ENCODE results near the gene PRM1. TPM values are rescaled to one million over a fixed set of nuclear protein-coding genes. Genes with fewer than 3 reads are reported as not detected.

The PRM1 gene
- total and polyA plus RNA-seq, 2 of the 13 experiments (the other 11 are each of a cell fraction or from before 2014, with no cell fraction given) = not detected

DNA sequence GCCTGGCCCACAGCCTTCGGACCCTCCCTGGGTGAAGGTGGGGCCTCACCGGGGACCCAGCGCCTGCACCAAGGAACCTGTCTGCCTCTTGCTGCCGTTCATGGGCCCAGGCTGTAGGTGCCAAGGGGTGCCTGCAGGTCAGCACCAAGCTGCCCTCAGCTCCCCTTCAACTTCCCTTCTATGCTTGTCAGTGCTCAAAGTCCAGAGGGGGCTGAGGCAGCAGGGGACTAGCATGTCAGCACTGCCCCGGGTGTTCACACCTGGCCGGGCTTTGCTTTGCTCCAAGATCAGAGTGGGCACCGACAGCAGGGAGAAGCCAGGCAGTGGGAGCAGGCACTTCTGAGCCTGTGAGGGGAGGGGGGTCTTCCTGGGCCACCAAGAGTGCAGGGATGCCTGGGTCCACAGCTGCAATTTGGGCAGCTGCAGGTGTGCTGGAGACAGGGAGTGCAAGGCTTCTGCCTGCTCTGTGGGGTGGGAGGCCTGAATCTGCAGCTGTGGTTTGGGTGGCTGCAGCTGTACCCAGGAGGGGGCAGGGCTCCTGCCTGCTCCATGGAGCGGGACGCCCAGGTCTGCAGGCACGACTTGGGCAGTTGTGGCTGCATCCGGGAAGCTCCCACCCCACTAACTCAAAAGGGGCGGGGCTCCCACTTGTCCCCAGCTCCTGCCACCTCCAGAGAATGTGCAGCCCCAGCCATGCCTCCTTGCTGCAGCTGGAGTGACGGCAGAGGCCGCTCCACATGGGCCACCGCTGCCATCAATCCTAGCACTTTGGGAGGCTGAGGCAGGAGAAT, 27.6 kb upstream of the PRM1 start (continued):
- TF ChIP-seq, protein P1, sequence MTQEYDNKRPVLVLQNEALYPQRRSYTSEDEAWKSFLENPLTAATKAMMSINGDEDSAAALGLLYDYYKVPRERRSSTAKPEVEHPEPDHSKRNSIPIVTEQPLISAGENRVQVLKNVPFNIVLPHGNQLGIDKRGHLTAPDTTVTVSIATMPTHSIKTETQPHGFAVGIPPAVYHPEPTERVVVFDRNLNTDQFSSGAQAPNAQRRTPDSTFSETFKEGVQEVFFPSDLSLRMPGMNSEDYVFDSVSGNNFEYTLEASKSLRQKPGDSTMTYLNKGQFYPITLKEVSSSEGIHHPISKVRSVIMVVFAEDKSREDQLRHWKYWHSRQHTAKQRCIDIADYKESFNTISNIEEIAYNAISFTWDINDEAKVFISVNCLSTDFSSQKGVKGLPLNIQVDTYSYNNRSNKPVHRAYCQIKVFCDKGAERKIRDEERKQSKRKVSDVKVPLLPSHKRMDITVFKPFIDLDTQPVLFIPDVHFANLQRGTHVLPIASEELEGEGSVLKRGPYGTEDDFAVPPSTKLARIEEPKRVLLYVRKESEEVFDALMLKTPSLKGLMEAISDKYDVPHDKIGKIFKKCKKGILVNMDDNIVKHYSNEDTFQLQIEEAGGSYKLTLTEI (CRISPR knock-in tag; conservative IDR thresholded peaks at IDR 0.05) = no peak
- TF ChIP-seq, protein P2, sequence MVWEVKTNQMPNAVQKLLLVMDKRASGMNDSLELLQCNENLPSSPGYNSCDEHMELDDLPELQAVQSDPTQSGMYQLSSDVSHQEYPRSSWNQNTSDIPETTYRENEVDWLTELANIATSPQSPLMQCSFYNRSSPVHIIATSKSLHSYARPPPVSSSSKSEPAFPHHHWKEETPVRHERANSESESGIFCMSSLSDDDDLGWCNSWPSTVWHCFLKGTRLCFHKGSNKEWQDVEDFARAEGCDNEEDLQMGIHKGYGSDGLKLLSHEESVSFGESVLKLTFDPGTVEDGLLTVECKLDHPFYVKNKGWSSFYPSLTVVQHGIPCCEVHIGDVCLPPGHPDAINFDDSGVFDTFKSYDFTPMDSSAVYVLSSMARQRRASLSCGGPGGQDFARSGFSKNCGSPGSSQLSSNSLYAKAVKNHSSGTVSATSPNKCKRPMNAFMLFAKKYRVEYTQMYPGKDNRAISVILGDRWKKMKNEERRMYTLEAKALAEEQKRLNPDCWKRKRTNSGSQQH (CRISPR knock-in tag; IDR thresholded peaks at IDR 0.05; ENCODE audit: low read depth) = no peak
- TF ChIP-seq NFKBIZ (CRISPR knock-in tag; IDR thresholded peaks at IDR 0.05) (0 out of 2 replicates have a peak, but pooled peaks have one; percentile 28), ZNF292 (CRISPR knock-in tag; IDR thresholded peaks at IDR 0.05; ENCODE audit: borderline replicate concordance, low read depth) (peak; percentile 94), RFXAP (CRISPR knock-in tag; IDR thresholded peaks at IDR 0.05; ENCODE audit: borderline replicate concordance) (no peak), CBX1 (IDR thresholded peaks at IDR 0.05; ENCODE audit: low read depth) (peak; percentile 91), KLF13 (CRISPR knock-in tag; IDR thresholded peaks at IDR 0.05) (peak; percentile 13; the same call in 1 of the 2 replicates), SYNCRIP (IDR thresholded peaks at IDR 0.05; ENCODE audit: insufficient read depth, low read depth, low read length) (no peak), FOXA1 (IDR thresholded peaks at IDR 0.05) (no peak), FOXA1 (CRISPR knock-in tag; IDR thresholded peaks at IDR 0.05) (0 out of 2 replicates have a peak, but pooled peaks have one; percentile 33), ZNF552 (CRISPR knock-in tag; IDR thresholded peaks at IDR 0.05; ENCODE audit: borderline replicate concordance) (peak; percentile 62; the same call in 1 of the 2 replicates), ZNF720 (CRISPR knock-in tag; IDR thresholded peaks at IDR 0.05) (no peak), KDM6A (CRISPR knock-in tag; IDR thresholded peaks at IDR 0.05; ENCODE audit: low read depth) (peak; percentile 63), SIX4 (CRISPR knock-in tag; IDR thresholded peaks at IDR 0.05) (peak; percentile 47; the same call in 1 of the 2 replicates), ZNF510 (CRISPR knock-in tag; IDR thresholded peaks at IDR 0.05; ENCODE audit: low read depth) (no peak)
- TF ChIP-seq, protein P3, sequence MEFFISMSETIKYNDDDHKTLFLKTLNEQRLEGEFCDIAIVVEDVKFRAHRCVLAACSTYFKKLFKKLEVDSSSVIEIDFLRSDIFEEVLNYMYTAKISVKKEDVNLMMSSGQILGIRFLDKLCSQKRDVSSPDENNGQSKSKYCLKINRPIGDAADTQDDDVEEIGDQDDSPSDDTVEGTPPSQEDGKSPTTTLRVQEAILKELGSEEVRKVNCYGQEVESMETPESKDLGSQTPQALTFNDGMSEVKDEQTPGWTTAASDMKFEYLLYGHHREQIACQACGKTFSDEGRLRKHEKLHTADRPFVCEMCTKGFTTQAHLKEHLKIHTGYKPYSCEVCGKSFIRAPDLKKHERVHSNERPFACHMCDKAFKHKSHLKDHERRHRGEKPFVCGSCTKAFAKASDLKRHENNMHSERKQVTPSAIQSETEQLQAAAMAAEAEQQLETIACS (CRISPR knock-in tag; IDR thresholded peaks at IDR 0.05) = no peak
- TF ChIP-seq, protein P4, sequence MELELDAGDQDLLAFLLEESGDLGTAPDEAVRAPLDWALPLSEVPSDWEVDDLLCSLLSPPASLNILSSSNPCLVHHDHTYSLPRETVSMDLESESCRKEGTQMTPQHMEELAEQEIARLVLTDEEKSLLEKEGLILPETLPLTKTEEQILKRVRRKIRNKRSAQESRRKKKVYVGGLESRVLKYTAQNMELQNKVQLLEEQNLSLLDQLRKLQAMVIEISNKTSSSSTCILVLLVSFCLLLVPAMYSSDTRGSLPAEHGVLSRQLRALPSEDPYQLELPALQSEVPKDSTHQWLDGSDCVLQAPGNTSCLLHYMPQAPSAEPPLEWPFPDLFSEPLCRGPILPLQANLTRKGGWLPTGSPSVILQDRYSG (CRISPR knock-in tag; IDR thresholded peaks at IDR 0.05) = no peak
- TF ChIP-seq, protein P5, sequence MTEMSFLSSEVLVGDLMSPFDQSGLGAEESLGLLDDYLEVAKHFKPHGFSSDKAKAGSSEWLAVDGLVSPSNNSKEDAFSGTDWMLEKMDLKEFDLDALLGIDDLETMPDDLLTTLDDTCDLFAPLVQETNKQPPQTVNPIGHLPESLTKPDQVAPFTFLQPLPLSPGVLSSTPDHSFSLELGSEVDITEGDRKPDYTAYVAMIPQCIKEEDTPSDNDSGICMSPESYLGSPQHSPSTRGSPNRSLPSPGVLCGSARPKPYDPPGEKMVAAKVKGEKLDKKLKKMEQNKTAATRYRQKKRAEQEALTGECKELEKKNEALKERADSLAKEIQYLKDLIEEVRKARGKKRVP (CRISPR knock-in tag; IDR thresholded peaks at IDR 0.05) = peak in 1 of 2 experiments; percentile 23; a peak in 1 of 4 replicates
